ENCODE results near the gene CPEB4.

Gene CPEB4

DNA sequence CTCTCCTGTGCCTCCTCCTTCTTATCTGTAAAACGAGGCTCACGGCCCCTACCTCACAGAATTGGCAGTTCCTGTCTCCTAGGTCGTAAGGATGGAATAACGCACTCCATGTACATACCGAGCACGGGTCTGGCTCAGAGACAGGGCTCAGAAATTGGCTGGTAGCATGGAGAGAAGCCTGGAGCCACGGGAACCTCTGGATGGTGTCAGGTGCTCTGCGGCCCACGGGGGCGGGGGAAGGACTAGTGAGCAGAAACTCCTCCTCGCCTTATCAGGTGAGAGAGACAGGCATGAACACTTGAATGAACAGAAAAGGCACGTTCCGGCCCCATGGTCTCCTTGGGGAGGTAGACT, 85.4 kb downstream of the CPEB4 start:
- peak; percentile 26 for DNase-seq (ENCODE audit: low spot score)
- Histone ChIP-seq H3K9me3 (replicated peaks in 1 of 2; ENCODE audit: control insufficient read depth in 2 of 2, insufficient read depth in 1 of 2, low read depth in 1 of 2, low read length in 2 of 2) (no peaks in the 10 kb centered on the region), H3K4me2 (ENCODE audit: insufficient read depth, low read length, poor library complexity, severe bottlenecking) (peak overlapping the region; percentile 51), H3K27ac (replicated peaks; ENCODE audit: low read length) (no peak overlapping the region), H3K9ac (ENCODE audit: low read depth, low read length, poor library complexity) (peak overlapping the region; percentile 86), H3K14ac (ENCODE audit: low read length) (peak overlapping the region; percentile 59), H4K8ac (ENCODE audit: low read depth, low read length) (peak overlapping the region; percentile 92), H3K79me1 (ENCODE audit: low read depth, low read length) (no peaks in the 10 kb centered on the region), H3K27me3 (ENCODE audit: control insufficient read depth in 3 of 3, insufficient read depth in 3 of 3, low read depth in 1 of 3, low read length in 3 of 3) (no peaks in the 10 kb centered on the region), H3K36me3 (replicated peaks in 1 of 2; ENCODE audit: control insufficient read depth in 2 of 2, insufficient read depth in 2 of 2, low read length in 2 of 2) (no peaks in the 10 kb centered on the region), H3K4me1 (ENCODE audit: control insufficient read depth in 2 of 2, insufficient read depth in 1 of 2, low read depth in 1 of 2, low read length in 2 of 2) (peaks cover 12 to 28% of the 10 kb centered on the region in 2 donors), H4K91ac (ENCODE audit: low read depth, low read length, poor library complexity) (no peak overlapping the region), H3K18ac (ENCODE audit: low read length) (peak overlapping the region; percentile 91), H2AFZ (ENCODE audit: low read length) (peak overlapping the region; percentile 90), H2BK15ac (ENCODE audit: low read length) (peak overlapping the region; percentile 99), H3K23ac (ENCODE audit: low read depth, low read length, poor library complexity) (no peak overlapping the region), H2AK5ac (ENCODE audit: low read depth, low read length) (peak overlapping the region; percentile 86), H2BK12ac (ENCODE audit: low read length) (peak overlapping the region; percentile 98), H2BK120ac (ENCODE audit: low read depth, low read length) (peak overlapping the region; percentile 89), H3K4ac (ENCODE audit: low read length) (peak overlapping the region; percentile 85), H2BK5ac (ENCODE audit: low read length) (no peak overlapping the region), H3K4me3 (ENCODE audit: low read length in 2 of 2) (peak overlapping the region; percentile 13 to 39)
- WGBS, 2 donors (ENCODE audit: extremely low coverage in 2 of 2, insufficient read length in 2 of 2, insufficient replicate concordance in 1 of 2), result no CpG with 5 or more reads among the region's 13 CpGs

DNA sequence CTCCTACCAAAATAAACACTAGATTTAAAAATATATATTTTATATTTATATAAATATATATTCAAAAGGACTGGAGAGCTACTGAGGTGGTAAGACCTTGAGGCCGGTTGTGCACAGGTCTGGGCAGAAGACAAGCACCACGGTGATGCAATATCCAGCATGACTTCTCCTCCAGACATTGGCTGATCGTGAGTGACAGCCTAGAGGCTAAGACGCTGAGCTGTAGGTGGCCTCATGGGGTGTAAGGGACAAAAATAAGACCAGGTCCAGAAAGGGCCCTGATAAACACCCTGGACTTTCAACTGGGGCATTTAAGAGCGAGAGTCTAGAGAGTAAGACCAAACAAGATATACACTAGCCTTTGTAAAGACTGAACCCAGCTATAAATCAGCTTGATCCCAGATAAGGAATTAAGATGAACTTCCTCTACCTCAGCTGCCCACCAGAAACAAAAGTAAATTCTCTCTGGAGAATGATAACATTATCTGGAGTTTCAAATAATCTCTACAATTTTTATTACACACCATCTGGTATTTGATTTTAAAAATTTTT, 86.6 kb downstream of the CPEB4 start:
- Histone ChIP-seq H3K9ac (ENCODE audit: low read depth, low read length, poor library complexity) (no peak overlapping the region), H2BK15ac (ENCODE audit: low read length) (no peak overlapping the region), H3K4me1 (ENCODE audit: control insufficient read depth in 2 of 2, insufficient read depth in 1 of 2, low read depth in 1 of 2, low read length in 2 of 2) (peaks cover 8 to 17% of the 10 kb centered on the region in 2 donors), H3K9me3 (replicated peaks in 1 of 2; ENCODE audit: control insufficient read depth in 2 of 2, insufficient read depth in 1 of 2, low read depth in 1 of 2, low read length in 2 of 2) (no peaks in the 10 kb centered on the region), H3K4ac (ENCODE audit: low read length) (no peak overlapping the region), H2BK12ac (ENCODE audit: low read length) (no peak overlapping the region), H3K4me2 (ENCODE audit: insufficient read depth, low read length, poor library complexity, severe bottlenecking) (no peak overlapping the region), H4K8ac (ENCODE audit: low read depth, low read length) (no peak overlapping the region), H2AK5ac (ENCODE audit: low read depth, low read length) (no peak overlapping the region), H3K79me1 (ENCODE audit: low read depth, low read length) (no peaks in the 10 kb centered on the region), H2BK5ac (ENCODE audit: low read length) (no peak overlapping the region), H3K18ac (ENCODE audit: low read length) (no peak overlapping the region), H3K23ac (ENCODE audit: low read depth, low read length, poor library complexity) (no peak overlapping the region), H3K14ac (ENCODE audit: low read length) (no peak overlapping the region), H3K27ac (replicated peaks; ENCODE audit: low read length) (no peak overlapping the region), H3K27me3 (ENCODE audit: control insufficient read depth in 3 of 3, insufficient read depth in 3 of 3, low read depth in 1 of 3, low read length in 3 of 3) (no peaks in the 10 kb centered on the region), H2AFZ (ENCODE audit: low read length) (no peak overlapping the region), H2BK120ac (ENCODE audit: low read depth, low read length) (no peak overlapping the region), H3K36me3 (replicated peaks in 1 of 2; ENCODE audit: control insufficient read depth in 2 of 2, insufficient read depth in 2 of 2, low read length in 2 of 2) (no peaks in the 10 kb centered on the region), H3K4me3 (ENCODE audit: low read length in 2 of 2) (no peak overlapping the region), H4K91ac (ENCODE audit: low read depth, low read length, poor library complexity) (no peak overlapping the region)
- no CpG with 5 or more reads among the region's 5 CpGs for WGBS, 2 donors (ENCODE audit: extremely low coverage in 2 of 2, insufficient read length in 2 of 2, insufficient replicate concordance in 1 of 2)
- DNase-seq (ENCODE audit: low spot score), result no peak

GRCh38 chr5:173981185-173981761, 93.1 kb downstream of the CPEB4 start:
- H4K8ac ChIP-seq (ENCODE audit: low read depth, low read length), result no peak overlapping the region
- peak overlapping the region; percentile 9 for H3K18ac ChIP-seq (ENCODE audit: low read length)
- no peak overlapping the region for H3K9ac ChIP-seq (ENCODE audit: low read depth, low read length, poor library complexity)
- H2BK12ac ChIP-seq (ENCODE audit: low read length), result no peak overlapping the region
- no peak overlapping the region for H4K91ac ChIP-seq (ENCODE audit: low read depth, low read length, poor library complexity)
- no peak overlapping the region for H2BK15ac ChIP-seq (ENCODE audit: low read length)
- DNase-seq (ENCODE audit: low spot score), result no peak
- H3K4me1 ChIP-seq (ENCODE audit: control insufficient read depth in 2 of 2, insufficient read depth in 1 of 2, low read depth in 1 of 2, low read length in 2 of 2), result peaks cover 0 to 10% of the 10 kb centered on the region in 2 donors
- H3K9me3 ChIP-seq (replicated peaks in 1 of 2; ENCODE audit: control insufficient read depth in 2 of 2, insufficient read depth in 1 of 2, low read depth in 1 of 2, low read length in 2 of 2), result peaks cover 2 to 7% of the 10 kb centered on the region in 2 donors
- no peaks in the 10 kb centered on the region for H3K27me3 ChIP-seq (ENCODE audit: control insufficient read depth in 3 of 3, insufficient read depth in 3 of 3, low read depth in 1 of 3, low read length in 3 of 3)
- H3K14ac ChIP-seq (ENCODE audit: low read length), result no peak overlapping the region
- no peaks in the 10 kb centered on the region for H3K79me1 ChIP-seq (ENCODE audit: low read depth, low read length)
- H3K4ac ChIP-seq (ENCODE audit: low read length), result no peak overlapping the region
- H2AK5ac ChIP-seq (ENCODE audit: low read depth, low read length), result no peak overlapping the region
- no CpG with 5 or more reads among the region's 5 CpGs for WGBS, 2 donors (ENCODE audit: extremely low coverage in 2 of 2, insufficient read length in 2 of 2, insufficient replicate concordance in 1 of 2)
- no peak overlapping the region for H2BK5ac ChIP-seq (ENCODE audit: low read length)
- no peaks in the 10 kb centered on the region for H3K36me3 ChIP-seq (replicated peaks in 1 of 2; ENCODE audit: control insufficient read depth in 2 of 2, insufficient read depth in 2 of 2, low read length in 2 of 2)
- no peak overlapping the region for H3K23ac ChIP-seq (ENCODE audit: low read depth, low read length, poor library complexity)
- H3K4me2 ChIP-seq (ENCODE audit: insufficient read depth, low read length, poor library complexity, severe bottlenecking), result no peak overlapping the region
- H2BK120ac ChIP-seq (ENCODE audit: low read depth, low read length), result peak overlapping the region; percentile 13
- H3K4me3 ChIP-seq (ENCODE audit: low read length in 2 of 2), result no peak overlapping the region
- H2AFZ ChIP-seq (ENCODE audit: low read length), result no peak overlapping the region
- peak overlapping the region; percentile 41 for H3K27ac ChIP-seq (replicated peaks; ENCODE audit: low read length)

DNA sequence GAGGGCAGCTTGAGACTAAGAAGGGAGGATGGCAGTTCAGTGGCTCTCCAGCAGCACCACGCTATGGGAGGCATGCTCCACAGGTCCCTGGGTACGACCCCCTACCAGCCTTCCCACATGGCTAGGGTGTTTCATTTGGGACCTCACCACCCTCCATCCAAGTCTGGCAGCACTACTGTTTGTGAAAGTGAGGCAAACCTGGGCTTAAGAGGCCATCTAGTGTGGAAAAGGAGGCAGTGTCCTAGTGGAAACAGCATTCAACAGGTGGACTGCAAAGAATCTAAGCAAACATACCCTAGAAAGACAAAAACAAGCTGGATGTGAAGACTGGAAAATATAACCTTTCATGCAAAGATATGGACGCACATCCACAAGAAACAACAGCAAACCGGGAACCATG, 96.1 kb downstream of the CPEB4 start:
- no peak overlapping the region for H3K27ac ChIP-seq (replicated peaks; ENCODE audit: low read length)
- H3K79me1 ChIP-seq (ENCODE audit: low read depth, low read length), result peaks cover 2% of the 10 kb centered on the region
- no peak overlapping the region for H2BK12ac ChIP-seq (ENCODE audit: low read length)
- no peak overlapping the region for H2BK120ac ChIP-seq (ENCODE audit: low read depth, low read length)
- no peaks in the 10 kb centered on the region for H3K36me3 ChIP-seq (replicated peaks in 1 of 2; ENCODE audit: control insufficient read depth in 2 of 2, insufficient read depth in 2 of 2, low read length in 2 of 2)
- no peak overlapping the region for H3K4ac ChIP-seq (ENCODE audit: low read length)
- H4K8ac ChIP-seq (ENCODE audit: low read depth, low read length), result no peak overlapping the region
- DNase-seq (ENCODE audit: low spot score), result no peak
- no peaks in the 10 kb centered on the region for H3K27me3 ChIP-seq (ENCODE audit: control insufficient read depth in 3 of 3, insufficient read depth in 3 of 3, low read depth in 1 of 3, low read length in 3 of 3)
- H3K23ac ChIP-seq (ENCODE audit: low read depth, low read length, poor library complexity), result no peak overlapping the region
- H2BK5ac ChIP-seq (ENCODE audit: low read length), result no peak overlapping the region
- H4K91ac ChIP-seq (ENCODE audit: low read depth, low read length, poor library complexity), result no peak overlapping the region
- no peak overlapping the region for H2AFZ ChIP-seq (ENCODE audit: low read length)
- H3K4me1 ChIP-seq (ENCODE audit: control insufficient read depth in 2 of 2, insufficient read depth in 1 of 2, low read depth in 1 of 2, low read length in 2 of 2), result peaks cover 0 to 10% of the 10 kb centered on the region in 2 donors
- no peak overlapping the region for H2AK5ac ChIP-seq (ENCODE audit: low read depth, low read length)
- H3K4me3 ChIP-seq (ENCODE audit: low read length in 2 of 2), result no peak overlapping the region
- H3K4me2 ChIP-seq (ENCODE audit: insufficient read depth, low read length, poor library complexity, severe bottlenecking), result no peak overlapping the region
- H3K18ac ChIP-seq (ENCODE audit: low read length), result no peak overlapping the region
- H2BK15ac ChIP-seq (ENCODE audit: low read length), result no peak overlapping the region
- H3K9ac ChIP-seq (ENCODE audit: low read depth, low read length, poor library complexity), result no peak overlapping the region
- H3K14ac ChIP-seq (ENCODE audit: low read length), result no peak overlapping the region
- no CpG with 5 or more reads among the region's 4 CpGs for WGBS, 2 donors (ENCODE audit: extremely low coverage in 2 of 2, insufficient read length in 2 of 2, insufficient replicate concordance in 1 of 2)
- peaks cover 2 to 7% of the 10 kb centered on the region in 2 donors for H3K9me3 ChIP-seq (replicated peaks in 1 of 2; ENCODE audit: control insufficient read depth in 2 of 2, insufficient read depth in 1 of 2, low read depth in 1 of 2, low read length in 2 of 2)
